GM12891 (cell line): ENCODE data around the gene PTH2R.

ENCODE experiments used
- POLR2A ChIP-seq: IDR thresholded peaks from 2 replicates; pipeline ENCODE4 v1.6.1; 2011; ENCODE audit warnings: low read depth, low read length, control low read depth
- POLR2AphosphoS5 ChIP-seq: IDR thresholded peaks from 2 replicates; pipeline ENCODE4 v1.6.1; 2011; ENCODE audit warnings: low read depth, low read length, control low read depth
- SPI1 ChIP-seq: IDR thresholded peaks from 2 replicates; pipeline ENCODE4 v1.6.1; 2011; ENCODE audit warnings: low read depth, low read length, control low read depth

DNA sequence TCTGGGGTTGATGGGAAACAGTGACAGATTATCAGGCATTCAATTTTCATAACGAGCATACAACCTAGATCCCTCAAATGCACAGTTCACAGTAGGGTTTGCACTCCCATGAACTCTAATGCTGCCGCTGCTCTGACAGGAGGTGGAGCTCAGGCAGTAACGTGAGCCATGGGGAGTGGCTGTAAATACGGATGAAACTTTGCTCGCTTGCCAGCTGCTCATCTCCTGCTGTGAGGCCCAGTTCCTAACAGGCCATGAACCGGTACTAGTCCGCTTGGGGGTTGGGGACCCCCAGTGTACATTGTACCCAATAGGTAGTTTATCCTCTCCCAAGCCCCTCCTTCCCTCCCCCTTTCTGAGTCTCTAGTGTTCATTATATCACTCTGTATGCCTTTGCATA lies 94.6 kb downstream of the PTH2R start:
- TF ChIP-seq POLR2A (no peak), SPI1 (no peak), POLR2AphosphoS5 (no peak)
